Gastrocnemius medialis (tissue), 4 donors: ENCODE results near the gene VLDLR. TPM values are rescaled to one million over a fixed set of nuclear protein-coding genes. Genes with fewer than 3 reads are reported as not detected.
"Not testable (repeated sequence)": the region's sequence is repeated elsewhere in the genome, so short reads cannot be mapped to it uniquely, and the experiment has no call there.

Experiments
- ATAC-seq, 2 donors: fragments of 150-250 bp; one replicate each; pipeline ENCODE4 v1.9.1; 2016
- DNase-seq, 2 donors: peaks; one replicate each; pipeline ENCODE4 v3.0.0-alpha.2; 2019
- H3K27ac ChIP-seq, 4 donors: fragments of 200-600 bp; sonication (generic); 1 replicate in 1 of 4; 2 replicates in 3 of 4; pipeline ENCODE4 v1.5.1; 2016 to 2018; ENCODE audit warnings: mild to moderate bottlenecking in 2 of 4, moderate library complexity in 1 of 4
- H3K27me3 ChIP-seq, 3 donors: fragments of 200-600 bp; sonication (generic) in 2 of 3; 1 replicate in 1 of 3; 2 replicates in 2 of 3; pipeline versions ENCODE4 v1.5.1 to v1.6.0; 2016 to 2019; ENCODE audit warnings: mild to moderate bottlenecking in 1 of 3, moderate library complexity in 1 of 3
- H3K36me3 ChIP-seq, 2 donors: fragments of 200-600 bp; sonication (generic) in 1 of 2; one replicate each; pipeline ENCODE4 v1.5.1; 2017 to 2018
- H3K4me1 ChIP-seq, 2 donors: fragments of 200-600 bp; sonication (generic) in 1 of 2; one replicate each; pipeline ENCODE4 v1.5.1; 2016 to 2017; ENCODE audit warnings: mild to moderate bottlenecking in 2 of 2
- H3K4me3 ChIP-seq, 4 donors: fragments of 200-600 bp; sonication (generic) in 3 of 4; 1 replicate in 1 of 4; 2 replicates in 3 of 4; pipeline ENCODE4 v1.5.1; 2016 to 2019; ENCODE audit warnings: mild to moderate bottlenecking in 2 of 4
- H3K9me3 ChIP-seq, 3 donors: fragments of 200-600 bp; sonication (generic) in 2 of 3; 1 replicate in 1 of 3; 2 replicates in 2 of 3; pipeline ENCODE4 v1.5.1; 2016 to 2019
- POLR2A ChIP-seq, 2 donors: fragments of 450-650 bp; IDR thresholded peaks; one replicate each; pipeline ENCODE4 v1.6.1; 2017; ENCODE audit warnings: antibody characterized with exemption in 2 of 2, mild to moderate bottlenecking in 2 of 2, moderate library complexity in 2 of 2
- in situ Hi-C, 4 donors: fragments of 200-750 bp; cut with MboI; loops; one replicate each; pipeline versions ENCODE4 v1.15.0 to v1.8.0; 2017; ENCODE audit warnings: low sequenced_read_pairs in 4 of 4
- intact Hi-C: fragments of 100-400 bp; cut with DNase I; formaldehyde crosslinking; loops from one replicate; pipeline ENCODE4 v1.15.1; 2023; ENCODE audit warnings: low total_unique reads
- total RNA-seq, 4 donors: library from RNA; depleted of rRNA; stranded (reverse); fragments of >200 nt; gene quantifications; one replicate each; pipeline versions ENCODE4 v1.1.0 to v1.2.3, GENCODE V29; 2016
- TF ChIP-seq, protein P1 (sequence below), 5 experiments: fragments of 450-650 bp in 3 of 5; fragments of 200-600 bp in 2 of 5; sonication (generic) in 2 of 5; IDR thresholded peaks in 4 of 5; conservative IDR thresholded peaks in 1 of 5; 1 replicate in 4 of 5; 2 replicates in 1 of 5; pipeline ENCODE4 v1.5.1; 2016 to 2019; ENCODE audit warnings: antibody characterized with exemption in 5 of 5, mild to moderate bottlenecking in 3 of 5, moderate library complexity in 3 of 5

VLDLR gene
- total RNA-seq, 4 donors from 2014 or later = 13.6 to 19.6 (median 16.9) TPM

DNA sequence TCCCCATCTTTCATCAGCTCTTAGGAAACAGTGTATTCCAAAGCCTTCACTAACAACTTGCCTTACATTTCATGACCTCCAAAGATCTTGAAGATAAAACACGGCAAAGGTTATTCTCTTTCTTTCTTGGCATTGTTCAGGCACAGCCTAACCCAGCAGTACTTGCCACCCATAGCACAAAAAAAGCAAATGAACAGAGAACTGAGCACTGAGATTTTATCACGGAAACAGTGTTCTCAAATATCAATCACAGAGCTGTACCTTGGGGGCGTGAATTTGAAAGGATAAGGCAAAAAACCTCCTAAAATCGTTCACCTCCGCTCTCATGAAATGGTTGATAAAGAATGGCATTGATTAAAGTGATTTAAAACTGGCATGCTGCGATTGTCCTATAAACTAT is 78.8 kb downstream of the VLDLR start:
- no peaks in the 10 kb centered on the region for H3K4me1 ChIP-seq
- no peak for ATAC-seq
- no peak for TF ChIP-seq POLR2A (IDR thresholded peaks at IDR 0.05)
- TF ChIP-seq, protein P1, sequence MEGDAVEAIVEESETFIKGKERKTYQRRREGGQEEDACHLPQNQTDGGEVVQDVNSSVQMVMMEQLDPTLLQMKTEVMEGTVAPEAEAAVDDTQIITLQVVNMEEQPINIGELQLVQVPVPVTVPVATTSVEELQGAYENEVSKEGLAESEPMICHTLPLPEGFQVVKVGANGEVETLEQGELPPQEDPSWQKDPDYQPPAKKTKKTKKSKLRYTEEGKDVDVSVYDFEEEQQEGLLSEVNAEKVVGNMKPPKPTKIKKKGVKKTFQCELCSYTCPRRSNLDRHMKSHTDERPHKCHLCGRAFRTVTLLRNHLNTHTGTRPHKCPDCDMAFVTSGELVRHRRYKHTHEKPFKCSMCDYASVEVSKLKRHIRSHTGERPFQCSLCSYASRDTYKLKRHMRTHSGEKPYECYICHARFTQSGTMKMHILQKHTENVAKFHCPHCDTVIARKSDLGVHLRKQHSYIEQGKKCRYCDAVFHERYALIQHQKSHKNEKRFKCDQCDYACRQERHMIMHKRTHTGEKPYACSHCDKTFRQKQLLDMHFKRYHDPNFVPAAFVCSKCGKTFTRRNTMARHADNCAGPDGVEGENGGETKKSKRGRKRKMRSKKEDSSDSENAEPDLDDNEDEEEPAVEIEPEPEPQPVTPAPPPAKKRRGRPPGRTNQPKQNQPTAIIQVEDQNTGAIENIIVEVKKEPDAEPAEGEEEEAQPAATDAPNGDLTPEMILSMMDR (IDR thresholded peaks at IDR 0.05 in 4 of 5, conservative IDR thresholded peaks at IDR 0.05 in 1 of 5) = no peak
- no peak for DNase-seq
- no peaks in the 10 kb centered on the region for H3K27me3 ChIP-seq
- H3K27ac ChIP-seq = no peak overlapping the region
- intact Hi-C loops = no loop called here
- no peak overlapping the region for H3K4me3 ChIP-seq
- H3K36me3 ChIP-seq = no peaks in the 10 kb centered on the region
- in situ Hi-C loops = no loop called here
- no peaks in the 10 kb centered on the region for H3K9me3 ChIP-seq

DNA sequence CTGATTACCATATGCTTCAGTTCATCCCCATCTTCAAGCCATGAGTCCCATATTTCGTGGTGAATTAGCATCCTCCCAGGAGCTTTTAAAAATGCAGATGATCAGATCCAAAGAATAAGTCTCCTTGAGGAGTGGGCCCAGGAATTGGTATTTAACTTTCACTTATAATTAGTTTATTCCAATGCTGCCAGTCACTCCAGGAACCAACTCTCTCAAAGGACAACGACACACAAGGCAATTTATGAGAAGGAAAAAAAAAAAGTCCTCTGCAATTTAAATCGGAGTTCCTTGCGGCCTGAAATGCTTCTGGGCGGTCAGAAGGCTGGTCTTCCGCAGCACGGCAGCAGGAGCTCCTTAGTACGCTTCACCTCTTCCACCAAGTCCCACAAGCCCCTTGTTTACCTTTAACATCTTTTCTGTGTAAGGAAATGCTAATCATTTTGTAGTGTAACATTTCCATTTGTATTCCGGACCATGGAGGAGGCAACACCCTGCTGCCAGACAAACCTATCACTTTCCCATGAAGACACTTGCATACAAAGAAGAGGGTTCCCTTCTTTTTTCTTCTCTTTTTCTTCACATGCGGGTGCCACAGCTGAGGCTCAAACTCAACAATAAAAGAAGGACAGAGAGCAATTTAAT is 79.4 kb downstream of the VLDLR start:
- no peak for TF ChIP-seq POLR2A (IDR thresholded peaks at IDR 0.05)
- TF ChIP-seq, protein P1 (IDR thresholded peaks at IDR 0.05 in 4 of 5, conservative IDR thresholded peaks at IDR 0.05 in 1 of 5) = no peak
- Histone ChIP-seq H3K27me3 (no peaks in the 10 kb centered on the region), H3K4me3 (no peak overlapping the region), H3K27ac (no peak overlapping the region), H3K9me3 (no peaks in the 10 kb centered on the region), H3K4me1 (no peaks in the 10 kb centered on the region), H3K36me3 (no peaks in the 10 kb centered on the region)
- in situ Hi-C loops = no loop called here
- intact Hi-C loops = no loop called here
- ATAC-seq (no peak), DNase-seq (no peak)

GRCh38 chr9:2704504-2704903 is 82.9 kb downstream of the VLDLR start:
- no peaks in the 10 kb centered on the region for H3K27me3 ChIP-seq
- no peak for TF ChIP-seq POLR2A (IDR thresholded peaks at IDR 0.05)
- TF ChIP-seq, protein P1 (IDR thresholded peaks at IDR 0.05 in 4 of 5, conservative IDR thresholded peaks at IDR 0.05 in 1 of 5) = no peak
- in situ Hi-C loops = no loop called here
- H3K4me1 ChIP-seq = no peaks in the 10 kb centered on the region
- no peaks in the 10 kb centered on the region for H3K9me3 ChIP-seq
- no peak overlapping the region for H3K4me3 ChIP-seq
- DNase-seq (no peak), ATAC-seq (no peak)
- no peak overlapping the region for H3K27ac ChIP-seq
- no peaks in the 10 kb centered on the region for H3K36me3 ChIP-seq
- intact Hi-C loops = no loop called here

DNA sequence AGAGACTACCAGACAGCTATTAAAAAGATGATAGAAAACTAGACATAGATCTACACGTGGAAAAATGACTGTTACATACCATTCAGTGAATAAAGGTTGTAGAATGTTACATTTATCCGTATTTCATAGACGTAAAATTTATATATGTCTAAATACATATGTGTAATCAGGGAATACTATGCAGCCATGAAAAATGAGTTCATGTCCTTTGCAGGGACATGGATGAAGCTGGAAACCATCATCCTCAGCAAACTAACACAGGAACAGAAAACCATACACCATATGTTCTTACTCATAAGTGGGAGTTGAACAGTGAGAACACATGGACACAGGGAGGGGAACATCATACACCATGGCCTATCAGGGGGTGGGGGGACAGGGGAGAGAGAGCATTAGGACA is 85.7 kb downstream of the VLDLR start:
- DNase-seq, H3K4me3 ChIP-seq, in situ Hi-C loops, intact Hi-C loops, H3K9me3 ChIP-seq, H3K36me3 ChIP-seq, H3K27ac ChIP-seq, ATAC-seq, H3K4me1 ChIP-seq, H3K27me3 ChIP-seq: not testable (repeated sequence)

Other genes with a start within 250 kb of the VLDLR start
- not detected for gene KCNV2, start 95.7 kb downstream of the VLDLR start, total RNA-seq
- 10 to 100 TPM; 16.4 to 20.8 (median 16.9) TPM for gene PUM3, start 222.3 kb downstream of the VLDLR start, total RNA-seq